Epidermal melanocyte (primary cell): ENCODE data around the gene UPK3A.

Experiments
- DNase-seq: peaks from one replicate; pipeline ENCODE4 v3.0.0; 2011; ENCODE audit warnings: low spot score; ENCODE audit not compliant: insufficient read length

UPK3A gene

DNA sequence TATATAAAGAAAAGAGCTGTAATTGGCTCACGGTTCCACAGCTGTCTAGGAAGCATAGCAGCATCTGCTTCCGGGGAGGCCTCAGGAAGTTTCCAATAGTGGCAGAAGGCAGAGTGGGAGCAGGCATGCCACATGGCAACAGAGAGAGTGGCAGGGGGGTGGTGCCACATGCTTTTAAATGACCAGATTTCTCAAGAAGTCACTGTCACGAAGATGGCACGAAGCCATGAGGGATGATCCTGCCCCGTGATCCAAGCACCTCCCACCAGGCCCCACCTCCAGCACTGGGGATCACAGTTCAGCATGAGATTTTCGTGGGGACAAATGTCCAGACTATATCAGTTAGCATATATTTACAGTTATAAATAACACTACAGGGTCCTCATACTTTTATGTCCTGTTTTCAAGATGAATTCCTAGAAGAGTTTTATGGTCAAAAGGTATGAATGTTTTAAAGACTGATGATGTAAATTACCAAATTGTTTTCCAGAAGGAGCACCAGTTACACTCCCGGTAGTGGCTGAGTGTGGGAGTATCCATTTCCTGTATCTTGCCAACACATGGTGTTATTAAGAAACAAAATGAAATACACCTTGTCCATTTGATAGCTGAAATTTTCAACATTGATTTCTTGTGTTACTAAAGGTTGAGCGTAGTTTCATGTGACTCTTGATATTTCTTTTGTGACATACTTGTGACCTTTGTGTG is 44.2 kb downstream of the UPK3A start:
- no peak for DNase-seq

DNA sequence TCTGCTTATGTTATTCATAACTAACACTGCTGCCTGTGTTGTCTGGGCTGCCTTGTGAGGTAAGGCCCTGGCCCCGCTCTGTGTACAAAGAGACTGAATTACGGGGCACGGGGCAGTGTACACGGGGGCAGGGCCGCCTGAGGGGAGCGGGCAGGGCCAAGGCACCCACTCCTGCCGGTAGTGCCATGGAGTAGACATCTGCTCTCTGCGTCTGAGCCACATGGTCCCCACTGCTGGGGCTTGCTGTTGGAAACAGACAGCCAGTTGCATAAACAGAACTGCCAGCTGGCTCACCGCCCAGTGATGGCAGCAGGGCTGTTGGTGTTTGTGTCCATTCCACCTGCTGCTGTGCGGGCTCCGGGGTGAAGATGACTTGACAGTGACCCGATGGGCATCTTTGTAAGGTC is 44.8 kb downstream of the UPK3A start:
- no peak for DNase-seq

DNA sequence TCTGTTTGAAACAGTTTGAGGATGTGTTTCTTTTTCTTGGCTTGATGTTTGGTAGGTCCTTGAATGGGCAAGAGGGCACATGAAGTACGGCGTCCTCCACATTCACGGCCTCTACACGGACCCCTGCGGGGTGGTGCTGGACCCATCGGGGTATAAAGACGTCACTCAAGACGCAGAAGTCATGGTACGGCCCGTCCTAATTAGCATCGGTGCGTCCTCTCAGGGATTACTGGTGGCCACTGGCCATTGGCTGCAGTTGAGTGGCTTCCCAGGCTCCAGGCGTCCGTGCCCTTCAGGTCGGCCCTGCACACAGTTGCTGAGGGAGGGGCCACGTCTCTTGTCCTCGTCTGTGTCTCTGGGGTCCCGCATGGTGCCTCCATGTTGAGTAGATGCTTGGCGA is 45.8 kb downstream of the UPK3A start:
- DNase-seq: no peak

- DNase-seq: no peak
Measured at GRCh38 chr22:45331486-45331885, 46.7 kb downstream of the UPK3A start.

- no peak for DNase-seq
Measured at GRCh38 chr22:45332001-45332400, 47.3 kb downstream of the UPK3A start.

- DNase-seq: no peak
Measured at GRCh38 chr22:45334068-45334467, 49.3 kb downstream of the UPK3A start.

DNA sequence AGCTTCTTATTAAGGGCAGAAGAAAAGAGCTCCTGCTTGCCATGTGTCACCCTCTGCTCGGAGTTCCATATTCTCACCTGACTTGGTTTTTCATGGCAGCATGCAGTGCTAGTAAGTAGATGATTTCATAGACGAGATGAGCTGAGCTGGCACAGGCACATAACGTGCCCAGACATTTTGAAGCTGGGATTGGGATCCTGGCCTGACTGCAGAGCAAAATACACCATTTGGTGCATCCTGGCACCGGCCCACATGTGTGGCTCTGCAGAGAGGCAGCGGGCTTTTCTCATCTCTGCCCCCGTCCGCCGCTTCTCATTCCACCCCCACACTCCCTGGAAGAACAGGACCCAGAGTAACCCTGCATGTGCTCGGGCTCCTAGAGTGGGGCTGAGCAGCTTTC is 49.8 kb downstream of the UPK3A start:
- no peak for DNase-seq

GRCh38 chr22:45335021-45335818 is 50.5 kb downstream of the UPK3A start:
- DNase-seq: no peak

DNA sequence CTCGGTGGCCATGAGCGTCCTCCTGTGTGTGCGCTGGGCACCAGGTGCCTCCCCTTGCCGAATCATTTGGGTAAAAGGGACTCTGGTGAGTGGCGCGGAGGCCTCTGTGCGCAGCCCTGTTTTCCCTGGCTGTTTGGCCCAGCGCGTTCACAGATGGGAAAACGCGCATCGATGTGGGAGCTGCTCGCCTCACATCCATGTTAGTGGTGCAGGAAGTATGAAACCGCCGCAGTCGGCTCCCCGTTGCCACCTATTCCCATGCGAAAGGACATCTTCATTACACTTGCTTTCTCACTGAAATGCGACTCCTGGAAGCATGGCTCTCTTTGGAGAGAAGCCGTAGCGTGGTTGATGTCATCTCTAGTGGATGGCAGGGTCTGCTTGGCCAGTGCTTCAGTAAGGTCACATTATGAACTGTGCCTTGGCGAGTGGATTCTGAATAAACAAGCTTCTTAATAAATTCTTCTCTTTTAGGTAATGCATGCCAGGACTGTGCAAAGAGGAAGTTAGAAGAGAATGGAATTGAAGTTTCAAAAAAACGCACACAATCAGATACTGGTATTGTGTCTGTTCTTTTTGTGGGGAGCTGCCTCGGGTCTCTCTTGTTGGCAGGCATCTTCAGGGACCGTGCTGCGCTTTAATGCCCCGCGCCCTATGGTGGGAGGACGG is 51.2 kb downstream of the UPK3A start:
- no peak for DNase-seq

DNA sequence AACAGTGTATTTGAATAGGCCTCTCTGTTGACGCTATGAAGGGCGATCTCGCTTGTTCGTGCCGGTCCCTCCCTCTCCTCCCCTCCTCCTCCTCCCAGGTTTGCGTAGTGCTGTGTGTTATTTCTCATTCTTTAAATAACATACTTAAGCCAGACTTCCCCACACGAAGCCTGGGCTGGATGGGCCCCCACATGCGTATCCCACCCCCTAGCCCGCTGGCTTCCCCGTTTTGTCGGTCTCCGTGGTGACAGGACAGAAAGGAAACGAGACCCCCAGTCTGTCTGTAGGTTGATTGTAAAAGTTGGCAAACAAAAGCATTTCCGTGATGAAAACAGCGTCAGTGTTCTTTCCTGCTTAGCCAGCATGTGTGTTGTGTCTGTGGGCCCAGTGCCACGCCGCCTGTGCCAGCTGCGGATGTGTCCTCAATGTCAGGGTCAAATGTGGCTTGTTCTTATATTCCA is 52.3 kb downstream of the UPK3A start:
- DNase-seq: peak; percentile 31

GRCh38 chr22:45337536-45337935 is 52.8 kb downstream of the UPK3A start:
- no peak for DNase-seq

- no peak for DNase-seq
Measured at GRCh38 chr22:45338795-45339194, 54.0 kb downstream of the UPK3A start.

- no peak for DNase-seq
Measured at GRCh38 chr22:45340323-45340722, 55.6 kb downstream of the UPK3A start.

- no peak for DNase-seq
Measured at GRCh38 chr22:45341498-45341897, 56.7 kb downstream of the UPK3A start.

- no peak for DNase-seq
Measured at GRCh38 chr22:45343143-45343542, 58.4 kb downstream of the UPK3A start.

GRCh38 chr22:45344334-45344733 is 59.6 kb downstream of the UPK3A start:
- no peak for DNase-seq
